SK-N-SH treated with all-trans-retinoic acid at 6 μM for 48 hours (cell line): ENCODE data around the gene BRF1.

Source experiments
- ESRRG ChIP-seq: fragments of 250-450 bp; sonication (Bioruptor Pico); IDR thresholded peaks from 2 replicates; pipeline ENCODE4 v1.6.1; 2021; ENCODE audit warnings: mild to moderate bottlenecking
- PATZ1 ChIP-seq: fragments of 250-450 bp; sonication (Bioruptor Pico); IDR thresholded peaks from 2 replicates; pipeline ENCODE4 v1.8.0; 2020; ENCODE audit warnings: mild to moderate bottlenecking, moderate library complexity, borderline replicate concordance
- SNAI2 ChIP-seq: fragments of 250-450 bp; sonication (Bioruptor Pico); IDR thresholded peaks from 2 replicates; pipeline ENCODE4 v1.5.0; 2020; ENCODE audit warnings: mild to moderate bottlenecking, moderate library complexity
- ZFP3 ChIP-seq: fragments of 250-450 bp; sonication (Bioruptor Pico); IDR thresholded peaks from 2 replicates; pipeline ENCODE4 v1.5.0; 2020; ENCODE audit warnings: mild to moderate bottlenecking, moderate library complexity
- ZNF565 ChIP-seq: fragments of 450-650 bp; formaldehyde crosslinking; conservative IDR thresholded peaks from 2 replicates; pipeline ENCODE4 v1.5.0; 2020; ENCODE audit warnings: low read depth, mild to moderate bottlenecking, moderate library complexity
- ZNF70 ChIP-seq: fragments of 450-650 bp; formaldehyde crosslinking; IDR thresholded peaks from 2 replicates; pipeline ENCODE4 v1.5.0; 2020; ENCODE audit warnings: mild to moderate bottlenecking, moderate library complexity

GRCh38 chr14:105258846-105259245, 42.0 kb downstream of the BRF1 start:
- no peak for TF ChIP-seq ZNF565 (CRISPR knock-in tag)
- no peak for TF ChIP-seq PATZ1 (CRISPR knock-in tag)
- TF ChIP-seq ESRRG (CRISPR knock-in tag): no peak
- TF ChIP-seq ZFP3 (CRISPR knock-in tag): no peak
- TF ChIP-seq SNAI2: no peak
- TF ChIP-seq ZNF70 (CRISPR knock-in tag): no peak
